GM19328 (cell line): ENCODE results near the gene PRSS36.
"Not testable (repeated sequence)": the region's sequence is repeated elsewhere in the genome, so short reads cannot be mapped to it uniquely, and the experiment has no call there.

Source experiments
- ATAC-seq: cut with Tn5 transposase; IDR thresholded peaks from one replicate; pipeline ENCODE4 v1.9.1; 2021; ENCODE audit warnings: mild to moderate bottlenecking, moderate library complexity; ENCODE audit not compliant: unreplicated experiment

The PRSS36 gene

DNA sequence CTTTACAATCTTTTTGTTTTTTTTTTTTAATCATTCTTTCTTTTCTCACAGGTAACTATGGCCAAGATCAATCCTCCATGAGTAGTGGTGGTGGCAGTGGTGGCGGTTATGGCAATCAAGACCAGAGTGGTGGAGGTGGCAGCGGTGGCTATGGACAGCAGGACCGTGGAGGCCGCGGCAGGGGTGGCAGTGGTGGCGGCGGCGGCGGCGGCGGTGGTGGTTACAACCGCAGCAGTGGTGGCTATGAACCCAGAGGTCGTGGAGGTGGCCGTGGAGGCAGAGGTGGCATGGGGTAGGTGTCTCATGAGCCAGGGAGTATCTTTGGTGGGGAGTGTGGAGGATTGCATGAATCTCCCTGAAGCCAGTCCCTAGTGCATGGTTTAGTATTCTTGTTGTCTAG is 35.0 kb upstream of the PRSS36 start:
- ATAC-seq: no peak

DNA sequence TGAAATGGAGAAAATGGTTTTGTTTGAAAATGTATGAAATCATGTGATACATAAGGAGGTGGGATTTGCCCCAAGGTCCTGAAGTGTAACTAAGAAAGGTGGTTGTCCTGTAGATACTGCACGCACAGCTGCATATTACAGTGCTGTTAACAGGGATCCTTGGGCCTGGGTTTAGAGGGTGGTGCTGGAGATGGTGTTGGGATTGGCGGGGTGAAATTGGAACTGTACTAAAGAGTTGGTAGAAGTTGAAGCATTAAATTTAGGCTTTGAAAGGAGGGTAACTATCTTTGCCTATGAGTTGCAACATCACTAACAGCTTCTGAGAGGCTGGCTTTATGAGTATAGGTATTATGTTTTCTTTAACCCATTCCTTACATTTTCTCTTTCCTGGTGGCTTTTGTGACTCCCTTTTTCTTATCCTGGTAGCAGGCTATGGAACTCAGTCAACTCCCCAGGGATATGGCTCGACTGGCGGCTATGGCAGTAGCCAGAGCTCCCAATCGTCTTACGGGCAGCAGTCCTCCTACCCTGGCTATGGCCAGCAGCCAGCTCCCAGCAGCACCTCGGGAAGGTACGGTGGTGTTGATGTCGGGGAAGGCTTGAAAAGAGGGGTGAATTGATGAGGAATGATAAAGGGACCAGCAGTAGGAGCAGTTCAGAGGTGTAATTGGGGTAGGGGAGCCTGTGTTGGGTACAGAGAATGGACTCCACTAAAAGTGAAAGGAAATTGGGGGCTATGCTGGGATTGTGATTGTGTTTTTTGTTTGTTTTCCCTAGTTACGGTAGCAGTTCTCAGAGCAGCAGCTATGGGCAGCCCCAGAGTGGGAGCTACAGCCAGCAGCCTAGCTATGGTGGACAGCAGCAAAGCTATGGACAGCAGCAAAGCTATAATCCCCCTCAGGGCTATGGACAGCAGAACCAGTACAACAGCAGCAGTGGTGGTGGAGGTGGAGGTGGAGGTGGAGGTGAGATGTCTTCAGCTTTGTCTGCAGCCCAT is 33.9 kb upstream of the PRSS36 start:
- ATAC-seq: no peak

DNA sequence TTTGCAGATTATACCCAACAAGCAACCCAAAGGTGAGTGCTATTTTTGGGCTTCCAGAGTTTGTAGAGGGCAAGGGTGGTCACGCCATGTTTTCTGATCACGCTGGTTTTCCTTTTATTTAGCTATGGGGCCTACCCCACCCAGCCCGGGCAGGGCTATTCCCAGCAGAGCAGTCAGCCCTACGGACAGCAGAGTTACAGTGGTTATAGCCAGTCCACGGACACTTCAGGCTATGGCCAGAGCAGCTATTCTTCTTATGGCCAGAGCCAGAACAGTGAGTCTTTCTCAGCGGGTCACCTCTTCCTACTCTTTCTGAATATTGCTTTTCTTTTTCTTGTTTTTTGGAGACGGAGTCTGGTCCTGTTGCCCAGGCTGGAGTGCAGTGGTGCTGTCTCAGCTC is 32.5 kb upstream of the PRSS36 start:
- no peak for ATAC-seq

DNA sequence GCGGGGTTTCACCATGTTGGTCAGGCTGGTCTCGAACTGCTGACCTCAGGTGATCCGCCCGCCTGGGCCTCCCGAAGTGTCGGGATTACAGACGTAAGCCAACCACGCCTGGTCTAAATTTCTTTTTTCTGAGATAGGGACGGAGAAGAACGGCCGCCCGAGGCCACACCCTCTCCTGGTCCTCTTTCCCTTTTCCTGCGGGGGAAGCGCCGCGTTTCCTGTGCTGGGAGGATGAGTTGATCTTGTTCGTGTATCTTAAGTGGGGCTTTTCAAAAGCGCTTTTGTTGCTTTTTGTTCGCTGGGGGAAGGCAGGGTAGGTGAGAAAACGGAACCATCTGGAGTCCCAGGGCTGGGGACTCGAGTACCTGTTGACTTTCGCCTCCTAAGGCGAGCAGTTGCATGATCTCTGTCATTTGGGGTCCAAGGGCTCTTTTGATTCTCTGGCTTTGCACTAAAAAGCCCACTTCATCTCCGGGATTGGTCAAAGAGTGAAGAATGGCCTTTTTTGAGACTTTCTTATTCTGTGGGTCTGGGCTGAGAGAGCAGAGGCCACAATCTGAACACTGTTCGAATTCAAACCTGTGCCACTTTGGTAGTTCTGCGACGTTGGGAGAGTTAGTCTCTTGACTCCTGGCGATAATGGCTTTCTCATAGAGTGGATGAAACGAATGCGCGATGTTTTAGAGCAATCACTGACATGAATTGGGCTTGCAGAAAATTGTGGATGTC is 31.4 kb upstream of the PRSS36 start:
- no peak for ATAC-seq

GRCh38 chr16:31179747-31180459 is 30.0 kb upstream of the PRSS36 start, which contains the start of gene FUS:
Gene FUS (plus strand): TSS chr16:31180139. CDS start chr16:31180215, 76 bp downstream.
- ATAC-seq: peak; percentile 52

- no peak for ATAC-seq
Measured at GRCh38 chr16:31179219-31179746, 29.4 kb upstream of the PRSS36 start.

DNA sequence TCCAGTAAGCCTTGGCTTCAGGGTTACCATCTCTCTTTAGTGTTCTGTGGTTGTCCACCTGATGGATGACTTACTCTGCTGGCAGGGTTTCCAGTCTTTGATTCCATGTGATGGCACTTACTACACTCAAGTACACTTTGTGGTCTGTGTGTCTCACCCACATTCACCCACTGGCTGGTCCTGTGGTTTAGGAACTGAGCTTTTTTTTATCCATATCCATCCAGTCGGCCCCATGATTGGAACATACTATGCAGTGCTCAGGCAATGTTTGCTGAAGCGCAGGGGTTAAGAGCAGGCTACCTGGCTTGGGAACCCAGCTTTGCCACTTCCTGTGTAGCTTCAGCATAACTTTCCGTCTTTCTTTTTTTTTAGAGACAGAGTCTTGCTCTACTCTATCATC is 27.3 kb upstream of the PRSS36 start:
- no peak for ATAC-seq

DNA sequence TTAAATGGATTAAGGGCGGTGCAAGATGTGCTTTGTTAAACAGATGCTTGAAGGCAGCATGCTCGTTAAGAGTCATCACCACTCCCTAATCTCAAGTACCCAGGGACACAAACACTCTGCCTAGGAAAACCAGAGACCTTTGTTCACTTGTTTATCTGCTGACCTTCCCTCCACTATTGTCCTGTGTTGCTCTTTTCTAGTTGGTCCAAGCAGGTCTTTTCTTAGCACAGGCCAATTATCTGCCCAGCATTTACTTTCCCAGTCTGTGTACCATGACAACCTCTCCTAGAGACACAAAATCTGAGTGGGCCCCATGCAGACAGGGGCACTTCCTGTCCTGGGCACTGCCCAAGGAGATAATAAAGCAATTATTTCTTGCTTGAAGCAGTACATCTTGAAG is 20.2 kb upstream of the PRSS36 start:
- not testable (repeated sequence) for ATAC-seq

DNA sequence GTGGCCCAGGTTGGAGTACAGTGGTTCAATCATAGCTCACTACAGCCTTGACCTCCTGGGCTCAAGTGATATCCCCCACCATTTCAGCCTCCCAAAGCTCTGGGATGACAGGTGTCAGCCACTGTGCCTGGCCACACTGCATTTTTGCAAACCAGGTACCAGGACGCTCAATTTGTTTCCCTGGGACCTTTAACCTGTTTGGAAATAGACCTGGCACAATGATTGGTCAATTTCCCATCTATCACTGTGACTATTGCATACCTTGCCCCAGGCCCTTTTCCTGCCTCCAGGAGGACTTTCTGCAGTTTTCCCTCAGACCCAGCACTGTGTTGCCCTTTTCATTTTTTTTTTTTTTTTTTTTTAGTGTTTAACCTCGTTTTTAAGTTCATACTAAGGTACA is 19.0 kb upstream of the PRSS36 start:
- ATAC-seq: no peak

DNA sequence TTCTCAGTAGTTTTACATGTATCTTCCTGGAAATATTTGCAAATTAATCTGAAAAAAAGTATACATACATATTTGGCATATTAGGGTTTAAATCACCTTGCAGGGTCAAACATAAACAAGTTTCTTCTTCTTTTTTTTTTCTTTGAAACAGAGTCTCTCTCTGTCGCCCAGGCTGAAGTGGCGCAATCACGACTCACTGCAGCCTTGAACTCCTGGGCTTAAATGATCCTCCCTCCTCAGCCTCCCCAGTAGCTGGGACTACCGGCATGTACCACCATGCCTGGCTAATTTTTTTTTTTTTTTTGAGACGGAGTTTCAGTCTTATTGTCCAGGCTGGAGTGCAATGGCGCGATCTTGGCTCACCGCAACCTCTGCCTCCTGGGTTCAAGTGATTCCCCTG is 17.4 kb upstream of the PRSS36 start:
- ATAC-seq: no peak

- no peak for ATAC-seq
Measured at GRCh38 chr16:31157136-31157535, 7.3 kb upstream of the PRSS36 start.

DNA sequence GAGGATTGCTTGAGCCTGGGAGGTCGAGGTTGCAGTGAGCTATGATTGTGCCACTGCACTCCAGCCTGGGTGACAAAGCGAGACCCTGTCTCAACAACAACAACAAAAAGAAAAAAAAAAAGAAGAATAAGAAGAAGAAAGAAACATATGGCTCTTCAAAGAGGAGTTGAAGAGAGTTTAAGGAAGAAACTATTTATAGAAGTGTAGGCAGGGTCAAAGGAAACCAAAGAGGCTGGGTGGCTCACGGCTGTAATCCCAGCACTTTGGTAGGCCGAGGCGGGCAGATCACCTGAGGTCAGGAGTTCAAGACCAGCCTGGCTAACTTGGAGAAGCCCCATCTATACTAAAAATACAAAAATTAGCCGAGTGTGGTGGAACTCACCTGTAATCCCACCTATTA is 1.1 kb upstream of the PRSS36 start:
- not testable (repeated sequence) for ATAC-seq

- ATAC-seq: no peak
Measured at GRCh38 chr16:31149332-31149731, 534 bp downstream of the PRSS36 start.

DNA sequence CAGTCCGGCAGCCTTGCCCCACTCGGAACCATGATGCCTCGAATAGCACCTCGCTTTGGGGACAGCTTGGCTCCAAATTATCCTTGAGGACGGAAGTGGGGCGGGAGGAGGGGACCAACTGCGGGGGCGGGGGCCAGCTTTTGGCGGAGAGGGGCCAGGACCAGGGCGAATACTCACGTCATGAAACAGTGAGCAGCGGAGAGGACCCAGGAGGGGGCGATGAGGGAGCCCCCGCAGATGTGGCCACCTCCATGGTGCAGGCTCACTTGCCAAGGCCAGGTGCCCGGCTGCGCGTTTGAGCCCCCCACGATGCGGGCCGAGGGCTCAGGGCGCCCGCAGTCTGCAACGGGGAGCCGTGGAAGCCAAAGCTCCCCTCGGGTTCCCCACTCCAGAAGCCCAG is 970 bp downstream of the PRSS36 start:
- no peak for ATAC-seq

GRCh38 chr16:31148281-31148728 is 1.6 kb downstream of the PRSS36 start:
- no peak for ATAC-seq

GRCh38 chr16:31147574-31147973 is 2.3 kb downstream of the PRSS36 start:
- no peak for ATAC-seq

- no peak for ATAC-seq
Measured at GRCh38 chr16:31145398-31145990, 4.4 kb downstream of the PRSS36 start.

DNA sequence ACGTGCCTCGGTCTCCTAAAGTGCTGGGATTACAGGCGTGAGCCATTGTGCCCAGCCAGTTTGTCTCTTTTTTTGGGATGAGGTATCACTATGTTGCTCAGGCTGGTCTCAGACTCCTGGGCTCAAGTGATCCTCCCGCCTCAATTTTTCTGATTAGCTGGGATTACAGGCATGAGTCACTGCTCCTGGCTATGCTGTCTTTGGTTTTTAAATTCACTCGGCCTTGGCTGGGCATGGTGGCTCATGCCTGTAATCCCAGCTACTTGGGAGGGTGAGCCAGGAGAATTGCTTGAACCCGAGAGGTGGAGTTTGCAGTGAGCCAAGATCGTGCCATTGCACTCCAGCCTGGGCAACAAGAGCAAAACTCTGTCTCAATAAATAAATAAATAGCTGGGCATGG is 5.4 kb downstream of the PRSS36 start:
- ATAC-seq: not testable (repeated sequence)

DNA sequence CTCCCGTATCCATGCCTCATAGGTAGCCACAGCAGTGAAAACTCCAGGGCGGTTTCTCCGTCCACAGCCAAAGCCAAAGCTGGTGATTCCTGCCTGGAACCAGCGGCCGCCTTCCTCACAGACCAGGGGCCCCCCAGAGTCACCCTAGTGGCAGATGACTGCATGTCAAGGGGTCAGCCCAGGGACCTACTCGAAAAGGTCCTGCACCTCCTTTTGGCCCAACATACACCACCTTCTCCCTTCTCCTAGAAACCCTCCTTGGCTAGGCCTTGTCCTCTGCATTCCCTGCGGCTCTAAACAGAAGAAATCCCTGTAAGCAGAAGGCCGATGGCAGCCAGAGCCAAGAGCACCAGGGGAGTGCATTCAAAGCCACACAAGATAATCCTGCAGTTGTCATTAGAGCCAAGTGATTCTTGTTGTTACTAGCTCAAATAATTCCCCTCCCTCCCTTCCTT is 6.1 kb downstream of the PRSS36 start:
- no peak for ATAC-seq

DNA sequence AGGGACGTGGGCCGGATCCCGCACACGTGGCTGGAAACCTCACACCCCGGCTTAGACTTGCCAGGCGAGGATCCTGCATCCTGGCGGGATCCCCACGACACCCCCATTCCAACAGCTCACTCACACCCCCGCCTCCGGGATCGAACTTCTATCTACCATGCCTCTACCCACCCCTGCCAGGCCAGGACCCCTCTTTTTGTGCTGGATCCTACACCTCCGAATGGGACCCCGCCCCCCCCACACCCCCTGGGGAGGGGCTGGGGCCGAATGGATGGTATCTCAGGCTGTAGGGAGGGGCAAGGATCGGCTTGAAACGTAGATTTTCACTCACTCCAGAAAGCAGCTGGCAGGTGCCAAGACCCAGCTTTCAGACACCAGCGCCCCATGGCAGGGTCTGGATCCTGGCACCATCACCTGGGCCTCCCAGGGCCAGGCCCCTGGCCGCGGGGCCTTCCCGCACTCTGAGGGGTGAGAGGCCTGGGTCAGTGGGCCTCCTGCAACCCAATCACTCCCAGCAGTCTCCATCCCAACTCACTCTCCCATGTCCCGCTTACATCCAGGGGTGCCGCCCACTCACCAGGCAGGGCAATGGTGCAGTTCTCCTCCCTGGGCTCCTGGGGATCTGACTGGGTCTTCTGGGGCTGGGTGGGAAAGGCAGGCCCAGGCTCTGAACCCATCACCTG is 6.7 kb downstream of the PRSS36 start:
- ATAC-seq: no peak
